ENCODE data around the gene EREG.

Gene EREG

DNA sequence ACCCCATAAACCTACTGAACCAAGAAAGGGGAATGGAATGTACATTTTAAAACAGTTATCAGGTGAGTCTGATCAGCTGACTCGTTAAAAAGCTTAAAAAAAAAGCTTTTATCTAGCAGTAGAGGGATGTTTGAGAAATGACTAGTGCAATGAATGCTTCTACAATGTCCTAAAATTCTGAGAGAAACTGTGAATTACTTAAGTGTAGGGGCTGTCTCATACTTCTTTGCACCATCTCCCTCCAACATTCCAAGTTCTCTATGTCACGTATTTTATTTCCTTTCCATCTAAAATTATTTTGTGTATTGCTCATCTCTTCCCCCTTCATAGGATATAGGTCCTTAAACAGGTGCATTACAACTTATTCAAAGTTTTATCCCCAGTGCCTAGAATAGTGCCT, 68.1 kb downstream of the EREG start:
- no peak for DNase-seq

DNA sequence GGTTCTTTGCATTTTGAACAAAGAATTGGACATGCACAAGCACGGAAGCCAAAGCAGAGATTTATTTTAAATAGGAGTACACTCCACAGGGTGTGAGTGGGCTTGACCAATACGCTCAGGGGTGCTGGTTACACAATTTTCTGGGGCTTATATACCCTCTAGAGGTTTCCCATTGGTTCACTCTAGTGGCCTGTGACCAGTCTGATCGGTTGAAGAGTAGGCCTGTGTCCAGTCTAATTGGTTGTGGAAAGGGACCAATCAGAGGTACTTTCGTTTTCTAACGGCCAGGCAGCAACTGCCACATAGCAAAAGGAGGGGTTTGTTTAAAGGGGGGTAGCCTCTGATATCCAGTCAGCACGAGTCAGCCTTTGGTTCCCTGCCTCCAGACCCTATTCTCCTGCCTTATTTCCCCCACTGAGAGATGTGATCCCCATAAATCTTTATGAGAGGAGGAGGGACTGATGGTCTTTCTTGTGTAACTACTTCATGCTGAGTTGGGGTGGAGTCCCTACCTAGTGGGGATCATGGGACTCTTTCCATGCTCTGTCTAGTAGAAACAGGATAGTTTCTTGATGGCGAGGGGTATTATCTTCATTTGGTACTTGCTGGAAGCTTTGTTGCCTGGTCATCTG, 68.7 kb downstream of the EREG start:
- no peak for DNase-seq

- no peak for DNase-seq
Observed at GRCh38 chr4:74435296-74435695, 70.4 kb downstream of the EREG start.

DNA sequence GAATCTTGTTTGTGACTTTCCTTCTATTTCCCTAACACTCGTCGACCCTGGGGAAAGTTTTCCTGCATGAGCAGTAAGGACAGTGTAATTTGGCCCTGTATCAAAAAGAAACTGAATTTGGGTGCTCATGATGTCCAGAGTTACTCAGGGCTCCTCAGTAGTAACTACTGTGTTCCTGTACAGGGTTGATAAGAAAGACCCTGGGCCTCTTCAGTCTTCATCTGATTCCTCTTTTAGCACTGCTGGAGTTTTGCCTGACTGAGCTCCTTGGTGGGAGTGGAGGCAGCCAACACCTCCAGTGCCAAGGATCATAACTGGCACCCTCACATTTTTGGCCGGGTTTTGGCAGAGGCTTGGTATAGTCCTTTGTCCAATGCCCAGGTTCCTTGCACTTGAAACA, 72.9 kb downstream of the EREG start:
- no peak for DNase-seq
